Hematopoietic multipotent progenitor cell treated with erythropoietin and hydrocortisone succinate and interleukin-3 and kit ligand, for 17 days (in vitro differentiated cells): ENCODE measurements around the gene RNF207.

Experiments used
- DNase-seq: peaks from one replicate; pipeline ENCODE4 v3.0.0-alpha.2; 2015; ENCODE audit warnings: low spot score

Gene RNF207

GRCh38 chr1:6234502-6235295 lies 28.8 kb downstream of the RNF207 start:
- DNase-seq, result no peak

- peak; percentile 7 for DNase-seq
Measured at GRCh38 chr1:6235296-6235677, 29.4 kb downstream of the RNF207 start.

- DNase-seq, result no peak
Measured at GRCh38 chr1:6237093-6237492, 31.2 kb downstream of the RNF207 start.

- DNase-seq, result no peak
Measured at GRCh38 chr1:6239213-6239752, 33.4 kb downstream of the RNF207 start.

GRCh38 chr1:6239950-6240768 lies 34.2 kb downstream of the RNF207 start:
- no peak for DNase-seq

GRCh38 chr1:6241107-6241886 lies 35.4 kb downstream of the RNF207 start:
- DNase-seq, result no peak

GRCh38 chr1:6241887-6242740 lies 36.2 kb downstream of the RNF207 start:
- no peak for DNase-seq

GRCh38 chr1:6243053-6243834 lies 37.3 kb downstream of the RNF207 start:
- no peak for DNase-seq

- DNase-seq, result no peak
Measured at GRCh38 chr1:6243993-6244392, 38.1 kb downstream of the RNF207 start, which contains the start of gene HES3. Gene HES3, plus strand, starts transcription at chr1:6244179. Its CDS starts 187 bp downstream, at chr1:6244366.

- no peak for DNase-seq
Measured at GRCh38 chr1:6244401-6245049, 38.6 kb downstream of the RNF207 start.

- DNase-seq, result peak; percentile 61
Measured at GRCh38 chr1:6245086-6245868, 39.4 kb downstream of the RNF207 start.

- DNase-seq, result no peak
Measured at GRCh38 chr1:6245869-6246496, 40.1 kb downstream of the RNF207 start.

- peak; percentile 74 for DNase-seq
Measured at GRCh38 chr1:6246497-6247467, 40.9 kb downstream of the RNF207 start.

GRCh38 chr1:6247651-6248050 lies 41.7 kb downstream of the RNF207 start:
- DNase-seq, result no peak

GRCh38 chr1:6248161-6248776 lies 42.4 kb downstream of the RNF207 start:
- DNase-seq, result no peak

GRCh38 chr1:6248932-6249738 lies 43.2 kb downstream of the RNF207 start:
- DNase-seq, result no peak
